Astrocyte of the cerebellum (primary cell): ENCODE data around the gene TTC16.

Experiments used
- DNase-seq: peaks from one replicate; pipeline ENCODE4 v3.0.0-alpha.2; 2011; ENCODE audit warnings: low read depth
- H3K4me3 ChIP-seq: 2 replicates; pipeline ENCODE4 v1.5.1; 2011; ENCODE audit warnings: mild to moderate bottlenecking, low read depth, low read length, moderate library complexity
- in situ Hi-C: cut with HindIII; loops from 2 replicates; pipeline ENCODE4 v1.10.0; 2017; ENCODE audit warnings: low sequenced_read_pairs
- TF ChIP-seq, protein P1 (sequence below): IDR thresholded peaks from 2 replicates; pipeline ENCODE4 v1.5.1; 2012; ENCODE audit warnings: low read length, low read depth, moderate library complexity, mild to moderate bottlenecking; ENCODE audit errors: missing control alignments

TTC16 gene

DNA sequence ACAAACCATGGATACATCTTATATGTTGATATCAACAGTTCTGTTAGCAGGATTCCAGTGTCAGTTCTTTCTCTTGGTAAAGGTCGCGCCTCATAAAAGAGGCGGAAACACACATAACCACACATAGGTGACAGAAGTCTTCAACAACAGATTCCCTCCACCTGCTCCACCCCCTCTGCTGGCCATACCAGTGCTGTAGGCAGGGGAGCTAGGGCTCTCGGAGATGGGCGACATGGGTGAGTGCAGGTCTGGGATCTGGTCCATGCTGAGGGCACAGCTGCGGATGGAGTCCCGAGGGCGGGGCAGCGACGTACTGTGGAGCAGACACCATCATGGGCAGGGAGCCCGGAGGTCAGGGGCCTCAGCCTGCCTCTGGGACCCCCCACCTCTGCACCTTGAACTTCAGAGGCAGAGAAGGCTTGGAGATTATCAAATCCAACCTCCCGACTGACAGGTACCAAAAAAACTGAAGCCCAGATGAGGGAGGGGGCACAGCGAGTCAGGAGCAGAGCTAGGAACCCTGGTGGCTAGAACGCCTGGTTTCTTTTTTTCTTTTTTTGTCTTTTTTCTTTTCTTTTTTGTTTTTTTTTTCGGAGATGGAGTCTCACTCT, 31.2 kb downstream of the TTC16 start:
- TF ChIP-seq, protein P1, sequence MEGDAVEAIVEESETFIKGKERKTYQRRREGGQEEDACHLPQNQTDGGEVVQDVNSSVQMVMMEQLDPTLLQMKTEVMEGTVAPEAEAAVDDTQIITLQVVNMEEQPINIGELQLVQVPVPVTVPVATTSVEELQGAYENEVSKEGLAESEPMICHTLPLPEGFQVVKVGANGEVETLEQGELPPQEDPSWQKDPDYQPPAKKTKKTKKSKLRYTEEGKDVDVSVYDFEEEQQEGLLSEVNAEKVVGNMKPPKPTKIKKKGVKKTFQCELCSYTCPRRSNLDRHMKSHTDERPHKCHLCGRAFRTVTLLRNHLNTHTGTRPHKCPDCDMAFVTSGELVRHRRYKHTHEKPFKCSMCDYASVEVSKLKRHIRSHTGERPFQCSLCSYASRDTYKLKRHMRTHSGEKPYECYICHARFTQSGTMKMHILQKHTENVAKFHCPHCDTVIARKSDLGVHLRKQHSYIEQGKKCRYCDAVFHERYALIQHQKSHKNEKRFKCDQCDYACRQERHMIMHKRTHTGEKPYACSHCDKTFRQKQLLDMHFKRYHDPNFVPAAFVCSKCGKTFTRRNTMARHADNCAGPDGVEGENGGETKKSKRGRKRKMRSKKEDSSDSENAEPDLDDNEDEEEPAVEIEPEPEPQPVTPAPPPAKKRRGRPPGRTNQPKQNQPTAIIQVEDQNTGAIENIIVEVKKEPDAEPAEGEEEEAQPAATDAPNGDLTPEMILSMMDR: no peak
- in situ Hi-C loops: no loop called here
- no peak overlapping the region for H3K4me3 ChIP-seq
- DNase-seq: no peak

GRCh38 chr9:127749090-127749787, 33.4 kb downstream of the TTC16 start:
- in situ Hi-C loops: no loop called here
- no peak for DNase-seq
- TF ChIP-seq, protein P1: no peak
- H3K4me3 ChIP-seq: no peak overlapping the region

- in situ Hi-C loops: no loop called here
- no peak for DNase-seq
- H3K4me3 ChIP-seq: no peak overlapping the region
- TF ChIP-seq, protein P1: no peak
These were observed 35.6 kb downstream of the TTC16 start for GRCh38 chr9:127751269-127752054.

DNA sequence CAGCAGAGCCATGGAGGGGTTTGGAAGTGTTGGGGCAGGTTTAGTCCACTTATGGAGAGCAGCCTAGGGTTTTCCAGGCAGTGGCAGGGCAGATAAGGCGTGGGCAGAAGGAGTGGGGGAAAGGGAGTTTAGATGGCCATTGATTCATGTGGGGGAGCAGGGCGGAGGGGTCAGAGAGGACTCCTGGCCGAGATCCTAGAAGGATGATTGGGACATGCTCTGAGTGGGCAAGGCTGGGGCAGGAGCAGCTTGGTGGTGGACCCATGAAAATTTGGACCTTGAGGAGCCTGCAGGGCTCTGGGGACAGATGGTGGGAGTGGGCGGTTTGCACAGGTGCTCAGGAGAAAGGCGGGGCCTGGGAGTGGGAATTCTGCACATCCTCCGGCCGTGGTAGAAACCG, 37.3 kb downstream of the TTC16 start:
- TF ChIP-seq, protein P1: no peak
- H3K4me3 ChIP-seq: no peak overlapping the region
- in situ Hi-C loops: no loop called here
- no peak for DNase-seq

GRCh38 chr9:127753622-127754021, 37.7 kb downstream of the TTC16 start:
- no peak overlapping the region for H3K4me3 ChIP-seq
- TF ChIP-seq, protein P1: no peak
- in situ Hi-C loops: no loop called here
- no peak for DNase-seq

- no peak overlapping the region for H3K4me3 ChIP-seq
- TF ChIP-seq, protein P1: no peak
- in situ Hi-C loops: no loop called here
- DNase-seq: no peak
These were observed 38.5 kb downstream of the TTC16 start for GRCh38 chr9:127754099-127755060.
